Gastroesophageal sphincter (tissue), 4 donors: ENCODE results near the gene DEFB129. TPM values are rescaled to one million over a fixed set of nuclear protein-coding genes. Genes with fewer than 3 reads are reported as not detected.
"Not testable (repeated sequence)": the region's sequence is repeated elsewhere in the genome, so short reads cannot be mapped to it uniquely, and the experiment has no call there.

Experiments used
- ATAC-seq: fragments of 150-250 bp; one replicate; pipeline ENCODE4 v1.9.1; 2016; ENCODE audit warnings: mild to moderate bottlenecking, moderate library complexity
- H3K27ac ChIP-seq, 4 donors: fragments of 200-600 bp; sonication (generic) in 3 of 4; 1 replicate in 3 of 4; 2 replicates in 1 of 4; pipeline ENCODE4 v1.5.1; 2016 to 2019
- H3K27me3 ChIP-seq: fragments of 200-600 bp; sonication (generic); one replicate; pipeline ENCODE4 v1.5.1; 2019
- H3K36me3 ChIP-seq, 2 donors: fragments of 200-600 bp; sonication (generic); one replicate each; pipeline ENCODE4 v1.5.1; 2019; ENCODE audit warnings: control low read depth in 1 of 2
- H3K4me1 ChIP-seq, 3 donors: fragments of 200-600 bp; sonication (generic); 1 replicate in 2 of 3; 2 replicates in 1 of 3; pipeline ENCODE4 v1.5.1; 2016 to 2019; ENCODE audit warnings: control low read depth in 2 of 3
- H3K4me3 ChIP-seq, 2 donors: fragments of 200-600 bp; sonication (generic); one replicate each; pipeline ENCODE4 v1.5.1; 2019; ENCODE audit warnings: mild to moderate bottlenecking in 1 of 2, moderate library complexity in 1 of 2
- H3K9me3 ChIP-seq, 3 donors: fragments of 200-600 bp; sonication (generic); one replicate each; pipeline ENCODE4 v1.5.1; 2017 to 2019; ENCODE audit warnings: control low read depth in 2 of 3
- CTCF ChIP-seq, 4 experiments: fragments of 200-600 bp in 2 of 4; fragments of 450-650 bp in 2 of 4; sonication (generic) in 1 of 4; IDR thresholded peaks; one replicate each; pipeline ENCODE4 v1.5.1; 2017 to 2019; ENCODE audit warnings: antibody characterized with exemption in 4 of 4, mild to moderate bottlenecking in 2 of 4, moderate library complexity in 2 of 4
- EP300 ChIP-seq: sonication (generic); formaldehyde crosslinking; IDR thresholded peaks from one replicate; pipeline ENCODE4 v1.6.1; 2017; ENCODE audit warnings: antibody characterized with exemption, mild to moderate bottlenecking
- POLR2A ChIP-seq, 2 donors: fragments of 450-650 bp; IDR thresholded peaks; one replicate each; pipeline ENCODE4 v1.6.1; 2017; ENCODE audit warnings: antibody characterized with exemption in 2 of 2, mild to moderate bottlenecking in 2 of 2, moderate library complexity in 1 of 2
- POLR2AphosphoS5 ChIP-seq: sonication (generic); formaldehyde crosslinking; IDR thresholded peaks from one replicate; pipeline ENCODE4 v1.6.1; 2017; ENCODE audit warnings: antibody characterized with exemption
- WGBS, 2 donors: methylation state at CpG; one replicate each; pipeline ENCODE4 v1.1.5; 2018; ENCODE audit warnings: low coverage in 1 of 2; 5-methylcytosine and 5-hydroxymethylcytosine counted together
- total RNA-seq, 4 donors: library from RNA; depleted of rRNA; stranded (reverse); fragments of >200 nt; gene quantifications; one replicate each; pipeline ENCODE4 v1.1.0, GENCODE V29; 2016

Gene DEFB129
- total RNA-seq, 4 donors from 2014 or later, result not detected

- WGBS, 2 donors, result 68 to 80% methylated on average over 1 to 3 of the region's 4 CpGs
- no peak overlapping the region for H3K4me3 ChIP-seq
- no peak for TF ChIP-seq CTCF (IDR thresholded peaks at IDR 0.05)
- TF ChIP-seq POLR2AphosphoS5, result no peak
- no peak for TF ChIP-seq EP300
- no peak for TF ChIP-seq POLR2A (IDR thresholded peaks at IDR 0.05)
- H3K36me3 ChIP-seq, result no peaks in the 10 kb centered on the region
- no peaks in the 10 kb centered on the region for H3K4me1 ChIP-seq
- H3K9me3 ChIP-seq, result no peaks in the 10 kb centered on the region
- no peak overlapping the region for H3K27ac ChIP-seq
- no peaks in the 10 kb centered on the region for H3K27me3 ChIP-seq
- no peak for ATAC-seq
These were observed 27.1 kb upstream of the DEFB129 start for GRCh38 chr20:199996-200395.

GRCh38 chr20:203630-204029 lies 23.4 kb upstream of the DEFB129 start:
- not testable (repeated sequence) for H3K4me1 ChIP-seq, H3K4me3 ChIP-seq, H3K27ac ChIP-seq, ATAC-seq, H3K27me3 ChIP-seq, H3K9me3 ChIP-seq, H3K36me3 ChIP-seq
- WGBS, 2 donors, result 65 to 80% methylated on average over 2 to 3 of the region's 4 CpGs

- peak in 2 of 4 experiments; percentile 43 to 50 for TF ChIP-seq CTCF (IDR thresholded peaks at IDR 0.05)
- no peak for TF ChIP-seq EP300
- H3K9me3 ChIP-seq, result no peaks in the 10 kb centered on the region
- no peaks in the 10 kb centered on the region for H3K27me3 ChIP-seq
- no peaks in the 10 kb centered on the region for H3K4me1 ChIP-seq
- no peak overlapping the region for H3K27ac ChIP-seq
- 10 to 20% methylated on average over 5 of the region's 5 CpGs for WGBS, 2 donors
- H3K36me3 ChIP-seq, result no peaks in the 10 kb centered on the region
- H3K4me3 ChIP-seq, result no peak overlapping the region
- peak; percentile 43 for ATAC-seq
These were observed 18.0 kb upstream of the DEFB129 start for GRCh38 chr20:208942-209566.

- H3K36me3 ChIP-seq, result no peaks in the 10 kb centered on the region
- no peak for ATAC-seq
- H3K27ac ChIP-seq, result no peak overlapping the region
- TF ChIP-seq POLR2AphosphoS5, result no peak
- no peak for TF ChIP-seq EP300
- no peak for TF ChIP-seq POLR2A (IDR thresholded peaks at IDR 0.05)
- TF ChIP-seq CTCF (IDR thresholded peaks at IDR 0.05), result no peak
- H3K27me3 ChIP-seq, result peaks cover 4% of the 10 kb centered on the region
- no peaks in the 10 kb centered on the region for H3K4me1 ChIP-seq
- WGBS, 2 donors, result 43 to 49% methylated on average over 3 to 7 of the region's 7 CpGs
- H3K9me3 ChIP-seq, result no peaks in the 10 kb centered on the region
- H3K4me3 ChIP-seq, result no peak overlapping the region
These were observed 16.1 kb upstream of the DEFB129 start for GRCh38 chr20:210809-211502.

GRCh38 chr20:214383-214782 lies 12.7 kb upstream of the DEFB129 start:
- TF ChIP-seq POLR2AphosphoS5 (no peak), CTCF (IDR thresholded peaks at IDR 0.05) (no peak), POLR2A (IDR thresholded peaks at IDR 0.05) (no peak), EP300 (no peak)
- 55 to 64% methylated on average over 2 of the region's 2 CpGs for WGBS, 2 donors
- H3K27ac ChIP-seq, result no peak overlapping the region
- no peaks in the 10 kb centered on the region for H3K4me1 ChIP-seq
- H3K36me3 ChIP-seq, result no peaks in the 10 kb centered on the region
- no peak for ATAC-seq
- H3K9me3 ChIP-seq, result no peaks in the 10 kb centered on the region
- no peak overlapping the region for H3K4me3 ChIP-seq
- H3K27me3 ChIP-seq, result peaks cover 35% of the 10 kb centered on the region
